Measurements from ENCODE around the gene PCOLCE2.
"Not testable (repeated sequence)": the region's sequence is repeated elsewhere in the genome, so short reads cannot be mapped to it uniquely, and the experiment has no call there.

The PCOLCE2 gene

DNA sequence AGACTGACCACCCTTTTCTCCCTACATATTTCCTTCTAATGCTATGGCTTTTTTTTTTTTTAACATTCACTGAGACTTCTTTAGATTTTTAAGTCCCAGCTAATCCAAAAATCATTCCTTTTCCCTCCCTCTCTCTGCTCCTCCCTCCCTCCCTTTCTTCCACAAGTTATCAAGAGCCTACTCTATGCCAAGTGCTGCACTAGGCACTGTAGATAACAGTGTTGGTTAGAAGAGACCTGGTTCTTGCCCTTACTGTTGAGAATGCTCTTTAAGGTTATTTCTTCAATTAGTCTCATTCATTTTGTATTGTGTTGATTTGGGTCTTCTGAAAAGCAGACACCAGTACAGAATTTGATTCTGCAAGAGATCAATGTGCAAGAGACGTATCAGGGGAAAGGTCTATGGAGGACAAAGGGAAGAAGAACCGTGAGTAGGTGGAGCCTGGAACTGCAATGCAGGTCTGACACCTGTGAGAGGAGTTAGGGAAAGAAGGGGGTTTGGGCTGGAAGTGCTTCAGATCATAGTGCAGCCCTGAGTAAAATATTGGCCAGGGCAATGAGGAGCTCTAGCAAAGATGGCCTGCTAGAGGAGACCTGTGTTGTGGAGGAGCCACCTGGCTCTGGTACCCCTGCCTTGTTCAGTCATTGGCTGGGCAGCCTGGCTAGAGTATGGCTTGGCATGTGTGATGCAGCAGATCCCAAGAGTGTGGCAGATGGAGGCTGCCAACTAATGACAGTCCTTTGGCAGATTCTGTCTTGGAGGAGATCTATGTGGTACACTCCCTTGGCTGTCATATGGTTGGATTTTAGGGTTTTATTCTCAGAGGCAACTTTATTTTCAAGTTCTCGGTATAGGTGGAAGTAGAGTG lies 9.7 kb upstream of the PCOLCE2 start:
- DNase-seq, result no peak

DNA sequence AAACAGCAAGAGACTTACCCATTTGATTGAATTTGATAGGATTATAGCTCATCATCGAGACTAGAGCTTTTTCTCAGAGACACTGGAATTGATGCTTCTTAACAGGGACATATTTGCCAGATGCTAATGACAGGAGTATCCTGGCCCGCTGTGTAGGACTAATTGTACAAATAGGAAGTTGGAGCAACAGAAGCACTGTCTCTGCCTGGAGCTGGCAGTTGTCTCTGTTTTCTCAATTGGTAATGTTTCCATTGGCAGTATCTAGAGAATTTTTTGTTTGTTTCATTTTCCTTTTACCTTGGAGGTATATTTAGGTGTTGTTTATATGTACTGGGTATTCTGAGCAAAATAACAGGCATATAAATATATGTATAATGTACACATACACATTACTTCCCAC lies 8.9 kb upstream of the PCOLCE2 start:
- DNase-seq, result no peak

DNA sequence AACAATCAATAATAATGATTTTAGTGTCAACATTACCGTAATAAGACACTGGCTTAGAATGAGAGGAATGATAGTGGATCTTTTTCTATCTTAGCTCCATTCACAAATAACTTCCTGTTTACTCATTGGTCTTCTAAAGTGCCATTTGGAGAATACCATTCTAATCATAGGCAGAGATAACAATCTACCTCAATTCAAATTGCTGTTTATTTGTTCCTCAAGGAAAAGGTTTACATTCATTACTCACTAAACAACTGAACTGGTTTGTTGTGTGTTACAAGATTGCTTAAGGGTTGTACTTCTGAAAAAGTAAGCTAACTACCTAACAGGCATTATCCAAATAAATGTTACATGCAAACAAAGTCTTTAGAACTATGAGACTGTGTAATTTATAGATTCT lies 8.1 kb upstream of the PCOLCE2 start:
- DNase-seq, result no peak

DNA sequence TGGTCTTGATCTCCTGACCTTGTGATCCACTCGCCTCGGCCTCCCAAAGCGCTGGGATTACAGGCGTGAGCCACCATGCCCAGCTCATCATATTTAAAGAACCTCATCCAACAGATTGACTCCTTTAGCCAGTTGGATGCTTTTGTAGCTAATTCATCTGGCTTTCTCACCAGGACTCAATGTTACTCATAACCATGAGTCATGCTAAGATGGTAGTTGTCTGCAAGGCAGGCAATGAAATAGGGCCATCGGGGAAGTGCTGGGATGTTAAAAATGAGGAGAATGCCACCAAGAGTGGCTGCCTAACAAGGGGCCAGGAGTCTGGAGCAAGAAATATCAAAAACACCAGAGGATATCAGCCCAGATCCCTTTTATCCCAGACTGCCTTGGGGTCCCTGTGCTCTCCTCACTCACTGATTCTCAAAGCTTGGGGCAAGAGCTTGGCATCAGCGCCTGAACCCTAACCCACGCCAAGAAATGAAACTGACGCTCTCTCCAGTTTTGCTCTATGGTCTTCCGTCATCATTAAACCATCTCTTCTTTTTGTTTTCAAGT lies 7.4 kb upstream of the PCOLCE2 start:
- no peak for DNase-seq

DNA sequence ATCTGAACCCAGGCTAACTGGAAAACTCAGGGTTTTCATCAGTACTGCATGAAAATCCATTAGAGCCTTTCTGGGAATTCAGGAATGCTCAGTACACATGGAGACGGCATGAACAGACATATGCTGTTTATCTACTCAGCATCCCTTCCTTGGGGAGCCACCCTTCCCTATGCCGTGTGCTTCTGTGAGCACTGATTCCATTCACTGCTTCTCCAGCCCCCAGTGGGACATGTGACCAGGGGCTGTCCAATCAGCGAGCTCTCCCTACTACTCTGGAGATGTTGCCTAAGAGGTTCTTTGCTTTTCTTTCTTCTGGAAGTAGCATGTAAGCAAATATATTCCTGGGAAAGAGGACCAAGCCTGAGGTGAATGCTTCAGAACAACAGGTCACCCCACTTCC lies 5.6 kb upstream of the PCOLCE2 start:
- DNase-seq, result no peak

DNA sequence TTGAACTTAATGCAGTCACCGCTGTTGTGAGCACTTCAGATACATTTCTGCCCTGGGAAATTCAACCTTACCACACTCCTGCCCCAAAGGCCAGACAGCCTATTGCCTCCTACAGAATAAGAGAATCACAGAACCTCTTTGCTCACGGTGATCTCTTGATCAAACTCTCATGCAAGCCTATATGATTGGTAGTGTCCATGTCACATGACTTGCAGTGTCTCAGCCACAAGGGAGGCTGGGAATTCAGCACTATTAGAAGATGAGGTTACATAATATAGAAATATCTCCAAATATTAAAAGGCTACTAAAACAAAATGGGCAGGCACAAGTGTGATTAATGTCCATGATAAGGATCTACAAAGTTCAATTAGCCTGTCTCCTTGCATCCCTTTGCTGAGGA lies 3.8 kb upstream of the PCOLCE2 start:
- DNase-seq, result no peak

DNA sequence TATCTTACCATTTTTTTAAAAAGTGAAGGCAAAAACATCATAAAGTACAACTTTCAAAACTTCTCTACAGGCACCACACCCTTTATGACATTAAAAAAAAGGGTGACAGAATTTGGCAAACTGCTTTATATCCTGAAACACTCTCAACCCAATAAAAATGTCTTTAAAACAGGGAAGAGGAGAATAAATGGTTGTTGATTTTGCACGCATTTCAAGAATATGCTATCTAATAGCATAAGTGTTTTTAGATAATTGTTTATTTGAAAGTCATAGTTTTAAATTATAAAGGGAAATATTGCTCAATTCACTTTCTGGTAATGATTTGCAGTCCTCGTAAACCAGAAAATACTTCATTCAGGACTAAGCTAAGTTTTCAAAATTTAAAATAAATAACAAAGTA lies 1.7 kb upstream of the PCOLCE2 start:
- no peak for DNase-seq

DNA sequence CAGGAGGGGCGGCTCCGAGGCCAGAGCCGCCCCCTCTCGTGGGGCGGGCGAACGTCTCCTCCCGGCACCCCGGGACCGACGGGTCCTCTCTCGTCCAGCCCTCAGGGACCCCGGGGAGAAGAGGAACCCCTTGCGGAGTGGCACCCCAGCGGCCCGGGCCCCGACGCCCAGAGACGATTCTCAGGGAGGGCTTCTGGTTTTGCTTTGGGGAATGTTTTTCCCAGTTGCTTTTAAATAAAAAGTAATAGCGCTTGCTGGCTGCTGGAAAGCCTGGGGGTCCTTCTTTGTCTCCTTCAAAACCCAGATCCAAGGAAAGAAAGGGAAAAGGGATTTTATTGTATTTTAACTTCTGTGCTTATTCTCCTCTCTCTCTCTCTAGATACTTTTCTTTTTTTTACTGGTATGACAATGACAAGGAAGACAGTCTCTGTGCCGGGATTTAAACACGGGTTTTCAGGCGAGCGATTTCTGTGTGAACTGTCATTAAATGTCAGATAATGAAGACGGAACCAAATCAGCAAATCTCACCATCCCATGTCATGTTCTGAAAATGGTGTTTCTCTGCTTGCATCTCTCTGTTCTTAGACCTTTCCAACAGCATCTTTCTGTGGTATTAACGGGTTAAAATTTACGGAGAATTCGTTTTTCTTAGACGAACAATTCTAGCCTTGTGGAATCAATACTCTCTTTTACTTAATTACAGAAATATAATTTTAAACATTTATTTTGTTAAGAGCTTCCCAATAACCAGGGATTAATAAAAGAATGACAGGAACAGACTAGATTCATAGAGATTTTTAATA lies 530 bp upstream of the PCOLCE2 start:
- no peak for DNase-seq

DNA sequence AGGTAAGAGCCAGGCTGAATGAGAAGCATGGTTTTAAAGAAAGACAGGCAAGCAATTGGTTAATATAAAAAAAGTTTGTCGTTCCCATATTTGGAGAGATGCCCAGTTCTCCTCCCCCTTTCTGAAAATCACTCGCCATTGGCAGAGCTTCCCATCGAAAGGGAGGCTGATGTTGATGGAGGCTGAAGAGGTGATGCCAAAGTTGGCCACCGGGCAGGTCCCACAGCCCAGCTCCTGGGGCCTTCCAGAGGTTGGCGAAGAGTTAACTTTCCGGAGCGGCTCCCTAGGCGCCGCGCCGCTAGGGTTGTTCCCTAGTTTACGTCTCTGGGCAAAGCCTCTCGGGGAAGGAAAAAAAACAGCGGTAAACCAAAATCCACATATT lies 793 bp downstream of the PCOLCE2 start:
- no peak for DNase-seq

DNA sequence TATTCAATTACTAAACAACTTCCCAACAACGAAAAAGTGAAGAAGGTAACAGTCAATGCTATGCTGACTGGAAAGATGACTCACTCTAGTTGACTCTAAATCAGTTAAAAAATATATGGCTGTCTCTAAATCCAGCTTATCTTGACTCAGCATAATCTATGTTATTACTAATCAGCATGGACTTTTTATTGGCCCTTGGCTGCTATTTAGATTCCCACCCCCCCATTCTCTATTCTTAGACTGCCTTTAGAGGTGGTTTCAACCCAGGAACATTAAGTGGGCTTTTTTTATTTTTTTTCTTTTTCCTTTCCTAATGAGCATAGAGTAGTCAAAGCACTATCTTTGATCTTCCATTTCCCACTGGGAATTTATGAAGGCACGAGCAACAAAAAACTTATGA lies 1.9 kb downstream of the PCOLCE2 start:
- DNase-seq, result no peak

DNA sequence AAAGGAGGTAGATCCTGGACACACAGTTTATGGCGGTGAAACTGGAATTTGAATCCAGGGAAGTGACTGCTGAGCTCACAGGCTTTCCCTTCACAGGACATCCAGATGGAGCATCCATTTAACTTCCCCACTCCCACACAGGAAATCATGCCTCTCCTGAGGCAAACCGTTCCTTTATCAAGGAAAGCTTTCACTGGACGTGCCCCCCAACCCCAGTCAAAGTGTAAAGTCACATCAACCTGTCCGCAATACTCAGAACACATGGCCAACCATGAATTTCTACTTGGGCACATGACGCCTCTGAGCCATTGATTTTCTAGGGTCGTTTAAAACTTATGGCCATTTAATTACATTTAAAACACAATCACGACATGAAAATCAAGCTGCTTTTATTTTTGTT lies 2.9 kb downstream of the PCOLCE2 start:
- no peak for DNase-seq

DNA sequence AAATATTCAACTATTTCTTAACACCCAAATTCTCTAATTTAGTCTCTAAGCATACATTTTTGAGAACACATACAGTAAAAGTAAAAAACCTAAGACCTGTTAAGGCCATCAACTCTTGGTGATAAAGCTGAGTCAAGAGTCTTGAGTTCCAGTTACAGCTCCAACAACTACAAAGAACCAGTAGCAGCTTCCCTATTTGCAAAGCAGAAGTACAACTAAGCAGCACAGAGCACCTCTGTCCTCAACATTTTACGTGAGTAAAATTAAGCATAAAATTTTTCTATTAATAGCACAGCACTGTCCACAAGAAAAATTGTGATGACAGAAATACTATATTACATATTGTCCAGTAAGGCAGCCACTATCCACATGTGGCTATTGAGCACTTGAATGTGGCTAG lies 4.4 kb downstream of the PCOLCE2 start:
- no peak for DNase-seq

DNA sequence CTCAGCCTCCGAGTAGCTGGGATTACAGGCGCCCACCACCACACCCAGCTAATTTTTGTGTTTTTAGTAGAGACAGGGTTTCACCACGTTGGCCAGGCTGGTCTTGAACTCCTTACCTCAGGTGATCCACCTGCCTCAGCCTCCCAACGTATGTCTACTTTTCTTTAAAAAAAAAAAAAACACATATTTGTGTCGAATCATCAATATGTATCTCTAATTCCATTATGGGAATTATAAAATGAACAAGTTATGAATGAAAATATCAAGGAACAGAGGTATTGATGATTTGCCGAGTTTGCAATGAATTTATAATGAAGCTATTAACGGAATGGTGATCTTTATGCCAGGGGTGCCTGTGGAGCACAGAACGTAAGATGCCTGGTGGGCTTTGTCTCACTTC lies 5.3 kb downstream of the PCOLCE2 start:
- DNase-seq, result not testable (repeated sequence)

DNA sequence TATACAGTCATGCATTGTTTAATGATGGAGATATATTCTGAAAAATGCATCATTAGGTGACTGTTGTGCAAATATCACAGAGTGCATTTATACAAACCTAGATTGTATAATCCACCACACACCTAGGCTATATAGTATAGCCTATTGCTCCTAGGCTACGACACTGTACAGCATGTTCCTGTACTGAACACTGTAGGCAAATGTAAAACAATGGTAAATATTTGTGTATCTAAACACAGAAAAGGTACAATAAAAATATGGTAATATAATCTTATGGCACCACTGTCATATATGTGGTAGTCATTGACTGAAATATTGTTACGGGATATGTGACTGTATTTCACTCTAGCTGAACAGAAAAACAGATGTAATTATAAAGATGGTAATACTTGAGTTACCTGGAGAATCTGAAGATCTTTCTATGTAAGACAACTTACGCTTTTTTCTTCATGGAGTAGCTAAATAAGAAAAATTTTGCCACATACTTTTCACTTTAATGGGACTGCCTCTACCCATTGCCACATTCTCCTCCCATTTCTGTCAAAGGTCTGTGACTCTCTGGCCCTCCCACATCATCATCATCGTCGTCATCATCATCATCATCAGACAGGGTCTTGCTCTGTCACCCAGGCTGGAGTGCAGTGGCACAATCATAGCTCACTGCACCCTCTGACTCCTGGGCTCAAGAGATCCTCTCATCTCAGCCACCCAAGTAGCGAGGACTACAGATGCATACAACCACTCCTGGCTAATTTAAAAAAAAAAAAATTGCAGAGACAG lies 7.2 kb downstream of the PCOLCE2 start:
- DNase-seq, result no peak

DNA sequence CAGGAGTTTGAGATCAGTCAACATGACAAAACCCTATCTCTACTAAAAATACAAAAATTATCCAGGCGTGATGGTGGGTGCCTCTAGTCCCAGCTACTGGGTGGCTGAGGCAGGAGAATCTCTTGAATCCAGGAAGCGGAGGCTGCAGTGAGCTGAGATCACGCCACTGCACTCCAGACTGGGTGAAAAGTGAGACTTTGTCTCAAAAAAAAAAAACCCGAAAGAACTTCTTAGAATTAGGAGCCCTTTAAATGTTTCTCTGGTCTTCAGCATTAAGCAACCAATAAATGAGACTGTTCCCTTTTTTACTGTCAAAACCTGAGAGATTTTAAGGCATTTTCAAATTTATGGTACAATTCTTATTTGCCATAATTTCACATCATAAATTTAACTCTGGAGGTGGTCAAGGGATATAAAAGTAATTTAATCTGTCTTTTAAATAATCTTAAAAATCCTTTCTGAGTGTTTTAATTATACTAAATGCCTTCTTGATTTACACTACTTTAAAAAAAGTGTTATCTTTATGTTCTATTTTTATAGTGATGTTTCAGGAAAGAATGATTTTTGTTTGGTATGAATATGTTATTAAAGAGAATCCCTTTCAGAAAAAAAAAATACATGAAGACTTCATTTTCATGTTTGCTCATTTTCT lies 10.1 kb downstream of the PCOLCE2 start:
- no peak for DNase-seq

DNA sequence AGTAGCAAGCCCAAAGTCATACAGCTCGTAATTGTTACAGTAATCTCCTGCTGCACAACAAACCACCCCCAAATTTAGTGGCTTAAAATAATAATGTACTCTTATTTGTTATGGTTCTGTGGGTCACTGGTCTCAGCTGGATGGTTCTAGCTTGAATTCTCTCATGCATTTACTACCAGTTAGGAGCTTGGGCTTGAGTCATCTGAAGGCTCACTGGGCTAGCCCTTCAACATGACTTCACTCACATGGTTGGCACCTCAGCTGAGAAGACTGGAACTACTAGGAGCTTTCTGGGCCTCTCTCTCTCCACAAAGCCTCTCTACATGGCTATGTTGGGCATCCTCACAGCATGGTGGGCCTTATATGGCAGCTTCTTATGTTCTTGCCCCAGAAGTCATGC lies 12.5 kb downstream of the PCOLCE2 start:
- no peak for DNase-seq

DNA sequence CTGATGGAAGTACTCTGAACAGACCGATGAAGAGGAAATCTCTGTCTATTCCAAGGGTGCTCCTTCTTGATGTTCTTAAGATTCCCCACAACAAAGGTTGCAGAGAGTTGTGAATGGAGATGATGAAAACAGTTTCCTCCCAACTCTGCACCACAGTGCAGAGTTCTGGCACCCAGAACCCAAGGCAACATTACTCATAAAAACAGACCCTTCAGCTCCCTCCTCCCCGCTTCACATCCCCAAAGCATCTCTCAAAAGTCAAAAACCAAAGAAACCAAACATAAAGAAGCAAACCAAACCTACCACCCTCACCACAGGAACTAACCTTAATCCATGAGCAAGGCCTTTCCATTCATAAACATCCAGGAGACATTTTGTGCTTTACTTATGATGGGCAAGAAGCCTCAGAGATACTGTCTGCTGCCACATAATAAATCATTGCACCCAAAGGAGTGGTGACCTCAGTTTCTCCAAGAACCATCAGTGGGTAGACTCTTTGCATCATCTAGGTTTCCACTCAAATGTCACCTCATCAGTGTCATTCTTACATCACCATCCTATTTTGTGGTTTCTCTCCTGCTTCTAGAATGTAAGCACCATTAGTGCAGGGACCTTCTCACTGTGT lies 13.2 kb downstream of the PCOLCE2 start:
- DNase-seq, result no peak

DNA sequence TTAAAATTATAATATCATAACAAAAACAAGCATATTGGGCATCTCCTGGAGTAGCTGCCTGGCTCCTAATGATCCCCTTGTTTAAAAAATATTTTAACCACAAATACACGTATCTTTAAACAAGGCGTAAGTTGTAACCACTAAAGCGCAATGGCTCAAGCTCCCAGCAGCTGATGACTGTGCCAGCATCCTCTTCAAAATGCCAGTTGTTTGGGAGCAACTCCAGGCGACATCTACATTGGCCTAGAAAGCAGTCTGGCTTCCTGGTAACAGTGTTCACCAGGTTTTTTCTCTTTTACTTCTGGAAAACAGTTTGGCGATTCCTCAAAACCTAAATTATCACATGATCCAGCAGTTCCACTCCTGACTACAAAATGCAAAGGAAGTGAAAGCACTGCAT lies 13.8 kb downstream of the PCOLCE2 start:
- DNase-seq, result no peak

DNA sequence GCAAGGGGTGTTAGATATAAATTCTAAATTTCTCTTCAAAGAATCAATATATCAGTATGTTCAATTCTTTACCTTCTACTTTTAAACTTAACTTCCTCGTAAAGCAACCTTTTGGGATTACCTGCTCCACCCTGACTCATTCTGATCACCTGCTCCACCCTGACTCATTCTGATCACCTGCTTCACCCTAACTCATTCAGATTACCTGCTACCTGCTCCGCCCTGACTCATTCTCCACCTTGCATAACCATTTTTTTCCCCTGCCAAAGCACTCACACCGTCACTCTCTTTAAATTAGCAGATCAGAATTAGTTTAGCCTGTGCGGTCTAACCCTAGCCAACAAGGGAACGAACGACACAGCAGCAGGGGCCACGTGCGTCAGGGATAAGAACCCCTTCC lies 20.5 kb downstream of the PCOLCE2 start:
- not testable (repeated sequence) for DNase-seq

DNA sequence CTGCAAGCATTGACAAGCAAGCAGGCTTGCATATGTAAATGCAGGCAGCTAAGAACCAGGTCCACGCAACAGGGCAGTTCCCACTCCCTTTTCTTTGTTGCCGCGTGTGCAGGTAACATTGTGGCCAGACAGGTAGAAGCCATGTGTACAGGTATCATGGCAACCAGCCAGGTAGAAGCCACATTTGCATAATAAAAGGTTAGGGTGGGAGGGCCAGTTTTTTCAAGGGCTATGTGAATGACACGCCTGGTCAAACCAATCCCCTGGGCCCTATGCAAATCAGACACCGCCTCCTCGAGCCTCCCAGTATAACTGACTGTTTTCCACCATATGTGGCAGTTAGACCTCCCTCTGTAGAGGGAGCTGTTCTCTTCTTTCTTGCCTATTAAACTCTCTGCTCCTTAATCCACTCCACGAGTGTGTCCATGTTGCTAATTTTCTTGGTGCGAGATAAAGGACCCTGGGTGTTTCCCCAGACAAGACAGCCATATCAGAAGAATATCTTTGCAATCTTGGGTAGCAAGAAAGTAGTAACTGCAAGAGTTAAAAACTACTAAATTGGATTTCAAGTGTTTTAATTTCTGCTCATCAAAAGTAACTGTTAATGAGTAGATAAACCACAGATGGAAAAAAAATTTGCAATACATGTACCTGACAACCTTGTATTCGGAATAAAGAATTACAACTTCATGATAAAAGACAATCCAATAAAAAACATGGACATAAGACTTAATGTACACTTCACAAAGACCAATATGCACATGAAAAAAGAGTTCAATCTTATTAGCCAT lies 21.8 kb downstream of the PCOLCE2 start:
- no peak for DNase-seq
